Liver (tissue), 3 donors: Measurements from ENCODE around the gene PPM1E.

Experiments
- ATF3 ChIP-seq: IDR thresholded peaks from 2 replicates; pipeline ENCODE4 v1.6.1; 2016; ENCODE audit warnings: antibody characterized with exemption
- EGR1 ChIP-seq, 2 donors: IDR thresholded peaks; 2 replicates each; pipeline ENCODE4 v1.6.1; 2016 to 2018; ENCODE audit warnings: antibody characterized with exemption in 2 of 2, low read depth in 2 of 2
- MAX ChIP-seq: IDR thresholded peaks from 2 replicates; pipeline ENCODE4 v1.6.1; 2016; ENCODE audit warnings: antibody characterized with exemption
- RAD21 ChIP-seq, 2 donors: IDR thresholded peaks; 2 replicates each; pipeline ENCODE4 v1.6.1; 2016; ENCODE audit warnings: antibody characterized with exemption in 2 of 2, mild to moderate bottlenecking in 2 of 2
- SP1 ChIP-seq: IDR thresholded peaks from 2 replicates; pipeline ENCODE4 v1.6.1; 2018; ENCODE audit warnings: antibody characterized with exemption, mild to moderate bottlenecking
- TAF1 ChIP-seq: conservative IDR thresholded peaks from 2 replicates; pipeline ENCODE4 v1.6.1; 2016; ENCODE audit warnings: antibody characterized with exemption, mild to moderate bottlenecking
- YY1 ChIP-seq: IDR thresholded peaks from 2 replicates; pipeline ENCODE4 v1.6.1; 2016; ENCODE audit warnings: antibody characterized with exemption, mild to moderate bottlenecking
- TF ChIP-seq, protein P1 (sequence below): fragments of 150-350 bp; IDR thresholded peaks from 2 replicates; pipeline ENCODE4 v1.5.1; 2017; ENCODE audit warnings: improper control_type of control experiment, low read depth, low read length; ENCODE audit not compliant: missing input control
- donor health status: healthy.
- donor health status: healthy.

DNA sequence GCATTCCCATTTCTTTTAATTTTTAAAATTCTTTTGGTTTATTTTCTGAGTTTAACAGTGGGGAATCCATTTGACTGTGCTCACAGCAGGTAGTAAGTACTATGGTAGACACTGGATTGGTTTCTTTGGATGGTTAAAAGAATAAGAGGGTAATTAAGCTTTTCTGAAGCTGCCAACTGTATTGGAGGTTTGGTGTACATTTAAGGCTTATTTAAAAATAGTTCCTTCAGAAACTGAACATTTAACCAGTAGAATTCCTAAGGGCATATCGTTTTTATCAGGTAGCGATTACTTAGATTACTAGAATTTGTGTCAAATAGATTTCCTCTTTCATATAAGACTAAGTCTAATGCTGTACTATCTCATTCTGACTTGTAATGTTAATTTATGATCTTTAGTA is 162.4 kb downstream of the PPM1E start:
- TF ChIP-seq, protein P1, sequence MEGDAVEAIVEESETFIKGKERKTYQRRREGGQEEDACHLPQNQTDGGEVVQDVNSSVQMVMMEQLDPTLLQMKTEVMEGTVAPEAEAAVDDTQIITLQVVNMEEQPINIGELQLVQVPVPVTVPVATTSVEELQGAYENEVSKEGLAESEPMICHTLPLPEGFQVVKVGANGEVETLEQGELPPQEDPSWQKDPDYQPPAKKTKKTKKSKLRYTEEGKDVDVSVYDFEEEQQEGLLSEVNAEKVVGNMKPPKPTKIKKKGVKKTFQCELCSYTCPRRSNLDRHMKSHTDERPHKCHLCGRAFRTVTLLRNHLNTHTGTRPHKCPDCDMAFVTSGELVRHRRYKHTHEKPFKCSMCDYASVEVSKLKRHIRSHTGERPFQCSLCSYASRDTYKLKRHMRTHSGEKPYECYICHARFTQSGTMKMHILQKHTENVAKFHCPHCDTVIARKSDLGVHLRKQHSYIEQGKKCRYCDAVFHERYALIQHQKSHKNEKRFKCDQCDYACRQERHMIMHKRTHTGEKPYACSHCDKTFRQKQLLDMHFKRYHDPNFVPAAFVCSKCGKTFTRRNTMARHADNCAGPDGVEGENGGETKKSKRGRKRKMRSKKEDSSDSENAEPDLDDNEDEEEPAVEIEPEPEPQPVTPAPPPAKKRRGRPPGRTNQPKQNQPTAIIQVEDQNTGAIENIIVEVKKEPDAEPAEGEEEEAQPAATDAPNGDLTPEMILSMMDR = no peak
- TF ChIP-seq RAD21 (IDR thresholded peaks at IDR 0.05) = no peak
- TF ChIP-seq MAX = no peak
- TF ChIP-seq EGR1 (IDR thresholded peaks at IDR 0.05; ENCODE audit: low read depth in 2 of 2) = no peak
- TF ChIP-seq YY1 = no peak
- TF ChIP-seq ATF3 = no peak
- no peak for TF ChIP-seq TAF1
- TF ChIP-seq SP1 = no peak
